ENCODE measurements around the gene JAKMIP1.
"Not testable (repeated sequence)": the region's sequence is repeated elsewhere in the genome, so short reads cannot be mapped to it uniquely, and the experiment has no call there.

JAKMIP1 gene

DNA sequence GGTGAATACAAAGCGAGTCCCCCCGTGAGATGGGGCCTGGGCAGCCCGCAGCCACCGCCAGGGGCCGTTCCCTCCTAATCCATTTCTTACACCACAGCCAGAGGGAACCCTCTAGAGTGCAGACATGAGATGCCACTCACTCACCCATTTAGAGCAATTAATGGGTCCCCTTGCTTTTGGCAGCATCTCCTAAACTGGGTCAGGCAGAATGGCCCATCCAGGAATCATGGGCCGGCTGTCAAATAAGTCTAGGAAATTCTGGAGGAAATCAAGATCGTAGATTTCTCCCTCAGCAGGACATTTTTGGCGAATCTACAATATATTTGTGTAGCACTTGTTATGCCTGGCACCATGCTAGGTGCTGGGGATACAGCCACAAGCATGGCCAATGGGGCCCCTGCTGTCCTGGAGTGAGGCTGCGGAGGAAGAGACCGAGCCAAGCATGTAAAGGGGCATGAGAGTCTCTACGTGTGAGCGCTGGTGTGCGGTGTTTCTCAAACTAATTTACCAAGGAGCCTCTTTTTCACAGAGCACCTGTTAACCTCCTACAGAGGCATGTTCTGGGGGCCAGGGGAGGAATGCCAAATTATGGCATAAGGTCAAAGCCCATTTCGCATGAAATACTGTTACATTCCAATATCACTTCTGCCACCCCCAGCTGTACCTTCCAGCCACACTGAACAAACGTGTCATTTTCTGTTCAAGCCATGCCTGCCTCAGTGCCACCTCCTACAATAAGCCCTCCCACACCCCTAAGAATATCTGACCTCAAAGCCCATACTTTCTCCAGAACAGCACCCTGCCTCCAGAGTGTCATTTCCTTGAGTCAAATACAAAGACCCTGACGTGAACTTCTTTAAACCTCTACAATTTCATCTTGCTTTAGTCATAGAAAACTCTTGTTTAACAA, 28.1 kb upstream of the JAKMIP1 start:
- no peak for DNase-seq

DNA sequence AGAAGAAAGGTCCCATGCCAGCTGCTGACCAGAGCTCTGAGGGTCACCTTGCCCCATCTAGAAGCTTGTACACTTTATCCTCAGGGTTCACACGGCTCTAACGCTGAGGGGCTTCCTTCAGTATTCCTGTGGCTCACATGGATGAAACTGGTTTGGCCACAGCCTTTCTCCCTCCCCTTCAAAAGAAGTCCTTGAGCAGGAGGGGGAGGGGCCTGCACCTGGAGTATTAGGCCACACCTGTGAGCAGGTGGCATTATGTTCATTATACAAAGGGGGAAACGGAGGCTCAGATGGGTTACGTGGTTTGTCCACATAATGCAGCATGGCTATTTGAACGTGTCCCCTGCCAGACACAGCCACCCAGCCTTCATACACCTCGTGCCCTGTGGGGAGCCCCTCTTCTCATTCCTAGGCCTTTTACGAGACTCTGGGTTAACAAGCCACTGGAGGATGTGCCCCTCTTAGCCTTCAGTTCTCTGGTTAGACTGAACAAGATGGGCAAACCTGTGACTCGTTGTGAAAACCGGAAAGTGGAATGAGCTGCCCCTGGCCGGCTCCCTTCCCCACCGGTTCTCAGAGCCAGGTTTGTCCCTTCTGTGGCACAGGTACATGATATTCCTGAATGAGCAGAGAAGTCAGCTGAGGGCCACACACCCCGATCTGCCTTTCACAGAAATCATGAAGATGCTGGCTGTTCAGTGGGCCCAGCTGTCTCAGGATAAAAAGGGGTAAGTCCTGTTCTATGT, 27.2 kb upstream of the JAKMIP1 start:
- DNase-seq: no peak

GRCh38 chr4:6226506-6226905, 26.2 kb upstream of the JAKMIP1 start:
- DNase-seq: no peak

DNA sequence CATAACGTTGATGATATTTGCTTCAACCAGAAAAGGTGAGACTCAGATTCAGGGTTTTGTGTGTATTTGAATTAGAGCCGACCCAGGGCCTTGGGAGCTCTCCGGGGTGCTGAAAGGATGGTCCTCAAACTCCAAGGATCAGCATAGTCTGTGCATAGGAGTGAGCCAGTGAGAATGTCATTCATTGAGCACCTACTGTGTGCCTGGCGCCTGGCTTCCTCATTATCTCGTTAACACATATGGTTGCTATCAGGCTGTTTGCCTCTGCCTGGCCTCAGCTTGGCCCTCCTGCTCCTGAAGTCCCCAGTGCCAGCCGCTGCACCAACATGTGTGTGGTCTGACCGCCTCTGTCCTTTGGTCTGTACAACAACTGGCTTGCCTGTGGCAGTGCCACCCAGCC, 25.1 kb upstream of the JAKMIP1 start:
- peak; percentile 13 for DNase-seq

GRCh38 chr4:6224735-6225134, 24.4 kb upstream of the JAKMIP1 start:
- no peak for DNase-seq

DNA sequence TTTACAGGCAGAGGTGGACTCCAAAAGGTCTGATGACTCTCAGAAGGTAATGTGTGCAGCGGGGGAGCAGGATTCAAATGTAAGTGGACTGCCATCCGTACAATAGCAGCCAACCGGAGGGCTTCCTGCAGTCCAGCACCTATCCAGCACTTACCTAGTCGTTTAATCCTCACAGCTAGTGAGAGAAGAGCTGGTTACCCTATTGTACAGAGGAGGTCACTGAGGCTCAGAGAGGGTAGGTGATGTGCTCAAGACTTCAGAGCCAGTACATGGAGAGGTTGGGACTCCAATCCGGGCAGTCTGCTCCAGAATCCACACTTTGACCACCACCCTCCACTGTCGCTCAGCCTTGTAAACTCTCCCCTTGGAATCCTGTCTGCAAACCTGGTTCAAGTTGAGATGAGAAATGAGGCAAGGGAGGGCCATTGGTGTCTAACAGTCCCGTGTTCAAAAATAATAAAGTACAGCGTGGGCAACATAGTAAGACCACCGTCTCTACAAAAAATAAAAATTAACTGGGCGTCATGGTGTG, 22.5 kb upstream of the JAKMIP1 start:
- DNase-seq: no peak

DNA sequence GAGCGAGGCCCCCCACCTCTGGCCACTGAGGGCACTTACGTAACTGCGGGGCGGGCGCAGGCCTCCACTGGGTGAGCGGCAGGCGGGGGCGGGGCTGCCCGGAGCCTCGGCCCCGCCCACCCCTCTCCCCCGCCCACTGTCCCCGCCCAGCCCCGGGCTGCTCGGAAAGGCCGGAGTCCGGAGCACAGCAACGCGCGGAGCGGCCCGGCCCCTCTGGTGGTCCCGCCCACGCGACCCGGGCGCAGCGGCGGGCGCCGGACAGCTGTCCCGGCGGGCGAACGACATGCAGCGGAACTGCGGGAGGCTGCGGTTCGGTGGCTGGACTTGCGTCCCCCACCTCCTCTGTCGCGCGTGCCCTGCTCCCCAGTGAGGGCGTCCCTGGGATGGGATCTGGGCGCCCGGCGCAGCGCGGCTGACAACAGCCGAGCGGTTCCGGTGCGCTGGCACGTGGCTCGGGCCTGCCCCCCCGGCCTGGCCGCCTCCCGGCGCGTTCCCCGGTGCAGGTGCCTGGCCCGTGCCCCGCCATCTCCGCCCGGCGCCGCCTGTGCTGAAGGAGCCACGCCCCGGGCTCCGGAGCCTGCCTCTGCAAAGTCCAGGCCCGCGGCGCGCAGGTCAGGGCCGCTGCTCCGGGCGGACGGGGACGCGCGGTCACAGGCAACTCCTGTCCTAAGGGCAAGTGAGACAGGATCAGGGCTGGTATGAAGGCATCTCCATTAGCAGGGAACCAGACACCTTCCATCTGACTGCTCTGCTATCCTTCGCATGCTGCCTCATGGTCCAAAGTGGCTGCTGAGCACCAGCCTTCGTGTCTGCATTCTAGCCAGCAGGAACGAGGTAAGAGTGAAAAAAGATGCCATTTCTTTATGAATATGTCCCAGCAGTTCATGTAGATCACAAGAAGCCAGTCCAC, 21.8 kb upstream of the JAKMIP1 start:
- peak; percentile 47 for DNase-seq

- DNase-seq: no peak
Measured at GRCh38 chr4:6221301-6221850, 21.0 kb upstream of the JAKMIP1 start.

GRCh38 chr4:6217716-6218381, 17.5 kb upstream of the JAKMIP1 start:
- DNase-seq: no peak

DNA sequence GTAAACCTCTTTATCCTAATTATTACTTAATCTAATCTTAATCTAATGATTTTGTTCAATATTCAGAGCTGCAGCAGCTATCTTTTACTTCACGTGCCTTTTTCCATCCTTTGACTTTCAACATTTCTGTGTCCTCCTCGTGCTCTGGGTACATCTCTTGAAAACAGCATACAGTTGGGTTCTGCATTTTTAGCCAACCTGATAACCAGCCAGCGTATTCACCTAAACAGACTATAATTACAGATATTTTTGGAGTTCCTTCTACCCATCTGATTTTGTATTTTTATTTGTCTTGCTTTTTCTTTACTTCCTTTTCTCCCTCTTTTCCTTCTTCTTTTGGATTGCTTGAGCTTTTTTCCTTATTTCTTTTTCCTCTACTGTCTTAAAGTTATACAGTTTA, 16.2 kb upstream of the JAKMIP1 start:
- no peak for DNase-seq

DNA sequence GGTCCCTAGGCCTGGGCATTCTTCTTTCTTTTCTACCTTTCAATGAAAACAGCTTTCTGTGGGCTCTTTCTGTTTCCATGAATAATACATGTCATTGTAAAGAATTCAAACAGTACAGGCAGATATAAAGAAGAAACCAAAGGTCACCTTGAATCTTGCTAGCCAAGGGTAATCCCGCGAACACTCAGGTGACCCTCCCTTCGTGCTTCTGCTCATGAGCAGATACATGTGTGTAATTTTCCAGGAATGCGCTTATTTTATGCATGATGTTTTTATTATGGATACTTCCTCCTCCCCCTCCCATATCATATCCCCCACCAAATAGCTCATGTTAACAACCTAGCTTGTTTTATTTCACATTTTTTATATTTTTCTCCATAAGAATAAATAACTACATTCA, 9.6 kb upstream of the JAKMIP1 start:
- DNase-seq: no peak

DNA sequence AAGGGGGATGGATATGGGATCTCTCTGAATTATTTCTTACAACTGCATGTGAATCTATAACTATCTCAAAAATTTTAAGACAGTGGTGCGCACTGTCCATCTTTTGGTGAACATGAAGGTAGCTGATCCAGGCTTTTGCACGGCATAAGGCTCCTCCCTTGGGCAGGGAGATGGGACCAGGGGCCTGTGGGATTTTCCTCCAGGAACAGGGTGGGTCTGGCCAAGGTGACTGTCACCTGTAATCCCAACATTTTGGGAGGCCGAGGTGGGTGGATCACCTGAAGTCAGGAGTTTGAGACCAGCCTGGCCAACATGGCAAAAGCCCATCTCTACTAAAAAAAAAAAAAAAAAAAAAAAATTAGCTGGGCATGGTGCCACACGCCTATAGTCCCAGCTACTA, 8.9 kb upstream of the JAKMIP1 start:
- not testable (repeated sequence) for DNase-seq

DNA sequence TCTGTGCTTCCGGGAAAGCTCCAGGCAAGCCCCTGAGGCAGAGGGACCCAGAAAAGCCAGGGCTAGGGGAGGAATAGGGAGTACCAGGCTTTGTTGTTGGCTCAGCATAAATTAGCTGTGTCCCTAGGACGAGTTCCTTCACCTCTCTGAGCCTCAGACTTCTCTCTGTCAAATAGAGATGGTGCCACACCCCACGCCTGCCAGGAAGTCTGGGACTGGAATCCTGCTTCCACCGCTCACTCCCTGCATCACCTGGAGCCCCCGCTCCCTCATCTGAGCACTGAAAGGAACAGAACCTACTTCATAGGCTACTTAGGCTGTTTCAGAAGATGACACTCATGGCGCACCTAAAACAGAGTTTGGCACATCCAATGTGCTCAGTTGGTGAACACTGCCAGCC, 8.1 kb upstream of the JAKMIP1 start:
- no peak for DNase-seq

- DNase-seq: no peak
Measured at GRCh38 chr4:6207602-6208001, 7.3 kb upstream of the JAKMIP1 start.

DNA sequence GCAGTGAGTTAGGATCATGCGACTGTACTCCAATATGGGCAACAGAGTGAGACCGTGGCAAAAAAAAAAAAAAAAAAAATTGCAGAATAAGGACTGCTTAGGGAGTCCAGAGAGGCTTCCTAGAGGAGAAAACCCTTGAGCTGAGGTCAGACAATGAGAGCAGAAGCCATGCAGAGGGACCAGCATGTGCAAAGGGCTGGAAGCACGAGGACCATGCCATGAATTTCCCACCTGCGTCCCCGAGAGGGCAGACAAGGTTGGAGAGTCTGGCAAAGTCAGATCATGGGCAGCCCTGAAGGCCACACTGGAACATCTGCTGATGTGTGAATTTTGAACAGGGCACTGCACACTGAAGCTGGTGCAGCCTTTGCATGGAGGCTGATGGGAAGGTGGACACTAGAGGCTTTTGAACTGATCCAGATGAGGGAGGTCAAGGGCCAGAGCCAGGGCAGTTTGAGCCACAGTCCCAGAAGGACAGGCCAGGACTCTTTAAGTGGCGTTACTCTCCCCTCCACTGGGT, 6.5 kb upstream of the JAKMIP1 start:
- DNase-seq: no peak

- no peak for DNase-seq
Measured at GRCh38 chr4:6205973-6206372, 5.6 kb upstream of the JAKMIP1 start.

- no peak for DNase-seq
Measured at GRCh38 chr4:6205567-6205931, 5.2 kb upstream of the JAKMIP1 start.

DNA sequence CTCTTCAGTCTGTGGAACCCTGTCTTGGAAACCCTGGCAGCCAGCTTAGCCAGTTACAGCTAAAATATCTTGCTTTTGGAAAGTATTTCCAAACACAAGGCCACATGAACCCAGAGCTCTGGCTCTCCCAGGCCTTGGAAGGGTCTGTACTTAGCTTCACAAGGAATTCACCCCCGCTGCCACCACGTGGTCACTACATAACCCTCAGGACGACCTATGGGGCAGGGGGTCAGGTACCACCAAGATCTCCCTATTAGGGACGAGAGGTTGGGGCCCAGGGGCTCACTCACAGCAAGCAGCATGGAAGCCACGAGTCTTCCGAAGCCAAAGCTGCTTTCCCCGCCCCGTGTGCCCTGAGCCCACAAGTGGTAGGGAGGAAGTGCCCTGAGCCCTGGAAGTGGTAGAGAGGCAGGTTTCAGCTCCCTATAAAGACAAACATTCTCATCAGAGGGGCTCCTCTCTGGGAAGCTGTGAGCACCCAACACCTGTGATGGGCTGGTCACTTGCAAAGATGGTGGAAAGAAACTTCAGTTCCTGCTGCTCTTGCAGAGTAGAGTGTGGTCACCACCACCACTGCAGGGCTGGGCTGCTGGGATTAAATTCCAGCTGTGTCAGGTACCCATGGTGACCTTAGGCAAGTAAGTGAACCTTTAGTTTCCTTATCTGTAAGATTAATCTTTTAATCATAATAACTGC, 4.7 kb upstream of the JAKMIP1 start:
- DNase-seq: no peak

GRCh38 chr4:6204098-6204497, 3.7 kb upstream of the JAKMIP1 start:
- DNase-seq: no peak

- peak; percentile 29 for DNase-seq
Measured at GRCh38 chr4:6201580-6202091, 1.3 kb upstream of the JAKMIP1 start.

DNA sequence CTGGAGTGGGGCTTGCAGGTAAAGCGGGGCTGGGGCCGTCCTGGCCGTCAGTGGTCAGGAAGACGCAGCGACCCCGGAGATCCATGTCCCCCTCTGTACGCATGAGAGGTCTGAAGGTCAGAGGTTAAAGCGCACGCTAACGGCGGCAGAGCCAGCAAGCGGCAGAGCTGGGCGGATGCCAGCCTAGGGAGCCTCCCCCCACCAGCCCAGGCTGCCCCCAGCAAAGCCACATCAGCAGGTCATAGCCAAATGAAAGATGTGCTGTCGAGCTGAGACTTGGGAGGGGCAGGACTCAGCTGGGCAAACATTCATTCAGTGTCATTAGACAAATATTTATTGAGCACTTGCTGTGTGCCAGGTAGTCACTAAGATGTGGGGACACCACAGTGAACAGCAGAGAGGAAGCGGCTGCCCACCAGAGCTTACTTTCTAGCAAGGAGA, 593 bp upstream of the JAKMIP1 start:
- peak; percentile 27 for DNase-seq
